ENCODE data around the gene ATXN7L3. TPM values are rescaled to one million over a fixed set of nuclear protein-coding genes. Genes with fewer than 3 reads are reported as not detected.

Gene ATXN7L3
- total and polyA plus RNA-seq, 10 of the 15 experiments (the other 5 are each of a cell fraction or from before 2014, with no cell fraction given): 0.71 to 78.7 (median 32.7) TPM

- TF ChIP-seq IRF3 (IDR thresholded peaks at IDR 0.05) (no peak), BMI1 (IDR thresholded peaks at IDR 0.05; ENCODE audit: borderline replicate concordance) (no peak), MTA3 (IDR thresholded peaks at IDR 0.05; ENCODE audit: borderline replicate concordance, low read length) (no peak; the same call in 1 of the 2 replicates), SIN3A (IDR thresholded peaks at IDR 0.05; ENCODE audit: low read depth, low read length) (peak; percentile 83), CBX5 (IDR thresholded peaks at IDR 0.05; ENCODE audit: low read depth) (0 out of 2 replicates have a peak, but pooled peaks have one; percentile 39), GABPA (IDR thresholded peaks at IDR 0.05; ENCODE audit: low read depth) (no peak), TARDBP (IDR thresholded peaks at IDR 0.05; ENCODE audit: borderline replicate concordance) (no peak), WRNIP1 (IDR thresholded peaks at IDR 0.05; ENCODE audit: borderline replicate concordance, low read depth, low read length) (no peak), FOS (IDR thresholded peaks at IDR 0.05; ENCODE audit: borderline replicate concordance, extremely low read depth, insufficient read length) (no peak), MAX (IDR thresholded peaks at IDR 0.05; ENCODE audit: low read depth, low read length) (peak; percentile 77), KAT2A (conservative IDR thresholded peaks at IDR 0.05; ENCODE audit: control insufficient read depth, low read depth, low read length) (no peak), CEBPZ (IDR thresholded peaks at IDR 0.05; ENCODE audit: low read depth, low read length) (no peak), RFX5 (IDR thresholded peaks at IDR 0.05; ENCODE audit: low read depth, low read length) (no peak), HCFC1 (IDR thresholded peaks at IDR 0.05; ENCODE audit: low read length) (peak; percentile 40), CREB1 (IDR thresholded peaks at IDR 0.05; ENCODE audit: low read depth) (0 out of 2 replicates have a peak, but pooled peaks have one; percentile 21), MYC (IDR thresholded peaks at IDR 0.05; ENCODE audit: insufficient read depth, insufficient read length, insufficient replicate concordance, low read length, severe bottlenecking) (peak; percentile 76), SREBF2 (IDR thresholded peaks at IDR 0.05; ENCODE audit: low read length) (no peak), MLLT1 (IDR thresholded peaks at IDR 0.05) (0 out of 2 replicates have a peak, but pooled peaks have one; percentile 2), NR2C2 (IDR thresholded peaks at IDR 0.05; ENCODE audit: borderline replicate concordance, control insufficient read depth, insufficient read length, low read depth) (no peak), USF1 (IDR thresholded peaks at IDR 0.05; ENCODE audit: borderline replicate concordance, extremely low read length, insufficient read depth, low read depth, low read length) (no peak), IKZF1 (conservative IDR thresholded peaks at IDR 0.05) (peak; percentile 77), MEF2B (IDR thresholded peaks at IDR 0.05; ENCODE audit: partially characterized antibody, poor library complexity, severe bottlenecking) (no peak), MTA2 (IDR thresholded peaks at IDR 0.05; ENCODE audit: low read depth) (no peak)
These were observed 10.9 kb upstream of the ATXN7L3 start (continued) for GRCh38 chr17:44210342-44211192.
